CD4-positive, CD25-positive, alpha-beta regulatory T cell (primary cell): Measurements from ENCODE around the gene PXMP2. TPM values are rescaled to one million over a fixed set of nuclear protein-coding genes. Genes with fewer than 3 reads are reported as not detected.
A peak's percentile ranks its signal among the peaks of the same experiment; 100 is the strongest.
"Not testable (repeated sequence)": the region's sequence is repeated elsewhere in the genome, so short reads cannot be mapped to it uniquely, and the experiment has no call there.

Source experiments
- ATAC-seq, 2 donors: fragments of 150-1000 bp; cut with Tn5 transposase; one replicate each; pipeline ENCODE4 v1.10.0; 2021; ENCODE audit warnings: low read depth in 2 of 2, moderate number of reproducible peaks in 2 of 2, moderate library complexity in 1 of 2
- DNase-seq, 3 donors: peaks; one replicate each; pipeline versions ENCODE4 v3.0.0 to v3.0.0-alpha.2; 2012 to 2022; ENCODE audit warnings: mixed read lengths in 1 of 3
- H3K27ac ChIP-seq: one replicate; pipeline ENCODE4 v1.7.0; 2013; ENCODE audit warnings: mild to moderate bottlenecking, low read length; ENCODE audit not compliant: insufficient read depth, poor library complexity, severe bottlenecking
- H3K27me3 ChIP-seq: one replicate; pipeline ENCODE4 v1.7.0; 2013; ENCODE audit warnings: low read length; ENCODE audit not compliant: control insufficient read depth, insufficient read depth
- H3K36me3 ChIP-seq: one replicate; pipeline ENCODE4 v1.7.0; 2013; ENCODE audit warnings: mild to moderate bottlenecking, low read length, moderate library complexity; ENCODE audit not compliant: control insufficient read depth, insufficient read depth
- H3K4me1 ChIP-seq: 2 replicates; pipeline ENCODE4 v1.7.0; 2013; ENCODE audit warnings: mild to moderate bottlenecking, low read length; ENCODE audit not compliant: insufficient read depth, control insufficient read depth, poor library complexity, severe bottlenecking
- H3K4me3 ChIP-seq: one replicate; pipeline ENCODE4 v1.7.0; 2013; ENCODE audit warnings: low read depth, mild to moderate bottlenecking, low read length, moderate library complexity
- H3K9me3 ChIP-seq, 2 experiments: 1 replicate in 1 of 2; 2 replicates in 1 of 2; pipeline ENCODE4 v1.7.0; 2013; ENCODE audit warnings: low read length in 2 of 2, mild to moderate bottlenecking in 1 of 2, moderate library complexity in 1 of 2; ENCODE audit not compliant: control insufficient read depth in 2 of 2
- H3K27ac Mint-ChIP-seq, 3 donors: one replicate each; pipeline ENCODE4 v1.8.0; 2020 to 2022; ENCODE audit warnings: mild to moderate bottlenecking in 3 of 3, mixed read lengths in 3 of 3, moderate library complexity in 2 of 3
- H3K27me3 Mint-ChIP-seq: one replicate; pipeline ENCODE4 v1.8.0; 2022; ENCODE audit warnings: mild to moderate bottlenecking, mixed read lengths
- H3K36me3 Mint-ChIP-seq: one replicate; pipeline ENCODE4 v1.8.0; 2020; ENCODE audit warnings: mixed read lengths
- H3K4me1 Mint-ChIP-seq, 4 donors: one replicate each; pipeline ENCODE4 v1.8.0; 2020 to 2022; ENCODE audit warnings: mixed read lengths in 4 of 4, mild to moderate bottlenecking in 1 of 4
- H3K4me3 Mint-ChIP-seq, 4 donors: one replicate each; pipeline ENCODE4 v1.8.0; 2020 to 2022; ENCODE audit warnings: mild to moderate bottlenecking in 4 of 4, mixed read lengths in 4 of 4, moderate library complexity in 3 of 4
- H3K9me3 Mint-ChIP-seq, 7 donors: one replicate each; pipeline ENCODE4 v1.8.0; 2020 to 2022; ENCODE audit warnings: mixed read lengths in 7 of 7, mild to moderate bottlenecking in 3 of 7, moderate library complexity in 2 of 7
- polyA plus RNA-seq, 4 donors: library from polyadenylated mRNA; unstranded; fragments of 300-500 nt; fragmentation: Illumina TruSeq; gene quantifications; one replicate each; pipeline ENCODE4 v1.2.3, GENCODE V29; 2021
- total RNA-seq: library from RNA; stranded (reverse); gene quantifications from one replicate; pipeline ENCODE4 v1.2.3, GENCODE V29; 2022

PXMP2 gene
- total and polyA plus RNA-seq, 5 donors from 2014 or later, result 3.5 to 20.3 (median 15.2) TPM

- H3K27me3 Mint-ChIP-seq, result no peaks in the 10 kb centered on the region
- peaks cover 87% of the 10 kb centered on the region for H3K36me3 ChIP-seq
- H3K4me1 ChIP-seq, result no peaks in the 10 kb centered on the region
- peaks cover 0 to 12% (median 4%) of the 10 kb centered on the region in 4 donors for H3K4me1 Mint-ChIP-seq
- no peaks in the 10 kb centered on the region for H3K27me3 ChIP-seq
- H3K27ac ChIP-seq, result no peak overlapping the region
- H3K4me3 Mint-ChIP-seq, result no peak overlapping the region
- H3K36me3 Mint-ChIP-seq, result peaks cover 44% of the 10 kb centered on the region
- no peak overlapping the region for H3K27ac Mint-ChIP-seq
- ATAC-seq, result no peak
- H3K9me3 Mint-ChIP-seq, result no peaks in the 10 kb centered on the region
- no peak overlapping the region for H3K4me3 ChIP-seq
- H3K9me3 ChIP-seq, result no peaks in the 10 kb centered on the region
- DNase-seq, result no peak
Observed at GRCh38 chr12:132740652-132741051, 53.3 kb downstream of the PXMP2 start.

GRCh38 chr12:132741620-132742019 is 54.2 kb downstream of the PXMP2 start:
- Histone ChIP-seq H3K4me3 (no peak overlapping the region), H3K4me1 (no peaks in the 10 kb centered on the region), H3K9me3 (no peaks in the 10 kb centered on the region), H3K36me3 (peaks cover 83% of the 10 kb centered on the region), H3K27me3 (no peaks in the 10 kb centered on the region), H3K27ac (no peak overlapping the region)
- H3K36me3 Mint-ChIP-seq, result peaks cover 44% of the 10 kb centered on the region
- peak overlapping the region in 1 of 3 donors; percentile 38 for H3K27ac Mint-ChIP-seq
- ATAC-seq (no peak), DNase-seq (peak in 1 of 3 donors; percentile 24)
- no peak overlapping the region for H3K4me3 Mint-ChIP-seq
- H3K4me1 Mint-ChIP-seq, result peaks cover 0 to 12% (median 4%) of the 10 kb centered on the region in 4 donors
- no peaks in the 10 kb centered on the region for H3K9me3 Mint-ChIP-seq
- H3K27me3 Mint-ChIP-seq, result no peaks in the 10 kb centered on the region

- peak overlapping the region in 1 of 3 donors; percentile 76 for H3K27ac Mint-ChIP-seq
- peaks cover 47% of the 10 kb centered on the region for H3K36me3 Mint-ChIP-seq
- H3K27me3 ChIP-seq, result no peaks in the 10 kb centered on the region
- peaks cover 88% of the 10 kb centered on the region for H3K36me3 ChIP-seq
- H3K4me1 ChIP-seq, result no peaks in the 10 kb centered on the region
- ATAC-seq (no peak), DNase-seq (no peak)
- no peaks in the 10 kb centered on the region for H3K9me3 Mint-ChIP-seq
- H3K4me1 Mint-ChIP-seq, result peaks cover 0 to 14% (median 4%) of the 10 kb centered on the region in 4 donors
- H3K4me3 Mint-ChIP-seq, result no peak overlapping the region
- no peaks in the 10 kb centered on the region for H3K9me3 ChIP-seq
- H3K4me3 ChIP-seq, result no peak overlapping the region
- no peaks in the 10 kb centered on the region for H3K27me3 Mint-ChIP-seq
- no peak overlapping the region for H3K27ac ChIP-seq
Observed at GRCh38 chr12:132743831-132744230, 56.4 kb downstream of the PXMP2 start.

GRCh38 chr12:132746613-132747012 is 59.2 kb downstream of the PXMP2 start:
- H3K27me3 Mint-ChIP-seq, result no peaks in the 10 kb centered on the region

GRCh38 chr12:132747395-132747794 is 60.0 kb downstream of the PXMP2 start:
- ATAC-seq, result no peak
- Histone ChIP-seq H3K27me3 (no peaks in the 10 kb centered on the region), H3K9me3 (no peaks in the 10 kb centered on the region), H3K36me3 (peaks cover 78% of the 10 kb centered on the region), H3K4me3 (no peak overlapping the region), H3K4me1 (no peaks in the 10 kb centered on the region), H3K27ac (no peak overlapping the region)
- Mint-ChIP-seq H3K9me3 (no peaks in the 10 kb centered on the region), H3K36me3 (peaks cover 35% of the 10 kb centered on the region), H3K4me1 (peaks cover 0 to 9% (median 2%) of the 10 kb centered on the region in 4 donors), H3K4me3 (no peak overlapping the region), H3K27ac (peak overlapping the region in 1 of 3 donors; percentile 55), H3K27me3 (no peaks in the 10 kb centered on the region)
- DNase-seq, result no peak

More at GRCh38 chr12:132746613-132747012, 59.2 kb downstream of the PXMP2 start:
- Histone ChIP-seq H3K4me1 (no peaks in the 10 kb centered on the region), H3K27ac (no peak overlapping the region), H3K4me3 (no peak overlapping the region), H3K27me3 (no peaks in the 10 kb centered on the region), H3K9me3 (no peaks in the 10 kb centered on the region), H3K36me3 (peaks cover 80% of the 10 kb centered on the region)
- no peak for DNase-seq
- H3K4me3 Mint-ChIP-seq, result no peak overlapping the region
- peaks cover 43% of the 10 kb centered on the region for H3K36me3 Mint-ChIP-seq
- H3K4me1 Mint-ChIP-seq, result peaks cover 0 to 14% (median 4%) of the 10 kb centered on the region in 4 donors
- H3K9me3 Mint-ChIP-seq, result no peaks in the 10 kb centered on the region
- ATAC-seq, result no peak
- no peak overlapping the region for H3K27ac Mint-ChIP-seq

GRCh38 chr12:132747896-132748295 is 60.5 kb downstream of the PXMP2 start:
- Mint-ChIP-seq H3K27ac (no peak overlapping the region), H3K9me3 (no peaks in the 10 kb centered on the region), H3K27me3 (no peaks in the 10 kb centered on the region), H3K4me3 (no peak overlapping the region), H3K36me3 (peaks cover 30% of the 10 kb centered on the region), H3K4me1 (peaks cover 0 to 5% (median 1%) of the 10 kb centered on the region in 4 donors)
- Histone ChIP-seq H3K4me3 (no peak overlapping the region), H3K36me3 (peaks cover 77% of the 10 kb centered on the region), H3K4me1 (no peaks in the 10 kb centered on the region), H3K27ac (no peak overlapping the region), H3K9me3 (no peaks in the 10 kb centered on the region), H3K27me3 (no peaks in the 10 kb centered on the region)
- ATAC-seq (no peak), DNase-seq (no peak)

GRCh38 chr12:132748319-132748718 is 60.9 kb downstream of the PXMP2 start:
- Histone ChIP-seq H3K9me3 (no peaks in the 10 kb centered on the region), H3K27ac (no peak overlapping the region), H3K36me3 (peaks cover 75% of the 10 kb centered on the region), H3K27me3 (no peaks in the 10 kb centered on the region), H3K4me1 (no peaks in the 10 kb centered on the region), H3K4me3 (no peak overlapping the region)
- DNase-seq, result no peak
- Mint-ChIP-seq H3K36me3 (peaks cover 27% of the 10 kb centered on the region), H3K27me3 (no peaks in the 10 kb centered on the region), H3K9me3 (no peaks in the 10 kb centered on the region), H3K27ac (peak overlapping the region in 1 of 3 donors; percentile 42), H3K4me3 (no peak overlapping the region), H3K4me1 (peaks cover 0 to 5% (median 1%) of the 10 kb centered on the region in 4 donors)
- ATAC-seq, result no peak

GRCh38 chr12:132753670-132754069 is 66.3 kb downstream of the PXMP2 start:
- peaks cover 20% of the 10 kb centered on the region for H3K36me3 Mint-ChIP-seq
- not testable (repeated sequence) for ATAC-seq, DNase-seq, H3K27me3 Mint-ChIP-seq, H3K4me3 Mint-ChIP-seq, H3K27me3 ChIP-seq, H3K27ac Mint-ChIP-seq, H3K9me3 ChIP-seq, H3K4me3 ChIP-seq, H3K4me1 ChIP-seq, H3K27ac ChIP-seq, H3K9me3 Mint-ChIP-seq
- H3K4me1 Mint-ChIP-seq, result peaks cover 0 to 18% (median 5%) of the 10 kb centered on the region in 4 donors
- H3K36me3 ChIP-seq, result peaks cover 46% of the 10 kb centered on the region
